Measurements from ENCODE around the gene APBB3.

- TF ChIP-seq SIN3A (IDR thresholded peaks at IDR 0.05; ENCODE audit: borderline replicate concordance, insufficient read depth, low read length) = no peak
- no peak for TF ChIP-seq REST (IDR thresholded peaks at IDR 0.05; ENCODE audit: insufficient read depth in 1 of 2, low read depth in 2 of 2, low read length in 2 of 2)
- no peak; the same call in 1 of the 2 replicates for TF ChIP-seq POLR2AphosphoS5 (IDR thresholded peaks at IDR 0.05; ENCODE audit: low read depth, low read length)
- TF ChIP-seq TAF1 (IDR thresholded peaks at IDR 0.05; ENCODE audit: borderline replicate concordance, insufficient read depth, low read length) = no peak
These were observed 17.4 kb downstream of the APBB3 start for GRCh38 chr5:140546851-140547507.
